Gastroesophageal sphincter (tissue), 4 donors: Measurements from ENCODE around the gene PRM1. TPM values are rescaled to one million over a fixed set of nuclear protein-coding genes. Genes with fewer than 3 reads are reported as not detected.
"Not testable (repeated sequence)": the region's sequence is repeated elsewhere in the genome, so short reads cannot be mapped to it uniquely, and the experiment has no call there.

ENCODE experiments used
- ATAC-seq: fragments of 150-250 bp; one replicate; pipeline ENCODE4 v1.9.1; 2016; ENCODE audit warnings: mild to moderate bottlenecking, moderate library complexity
- H3K27ac ChIP-seq, 4 donors: fragments of 200-600 bp; sonication (generic) in 3 of 4; 1 replicate in 3 of 4; 2 replicates in 1 of 4; pipeline ENCODE4 v1.5.1; 2016 to 2019
- H3K27me3 ChIP-seq: fragments of 200-600 bp; sonication (generic); one replicate; pipeline ENCODE4 v1.5.1; 2019
- H3K36me3 ChIP-seq, 2 donors: fragments of 200-600 bp; sonication (generic); one replicate each; pipeline ENCODE4 v1.5.1; 2019; ENCODE audit warnings: control low read depth in 1 of 2
- H3K4me1 ChIP-seq, 3 donors: fragments of 200-600 bp; sonication (generic); 1 replicate in 2 of 3; 2 replicates in 1 of 3; pipeline ENCODE4 v1.5.1; 2016 to 2019; ENCODE audit warnings: control low read depth in 2 of 3
- H3K4me3 ChIP-seq, 2 donors: fragments of 200-600 bp; sonication (generic); one replicate each; pipeline ENCODE4 v1.5.1; 2019; ENCODE audit warnings: mild to moderate bottlenecking in 1 of 2, moderate library complexity in 1 of 2
- H3K9me3 ChIP-seq, 3 donors: fragments of 200-600 bp; sonication (generic); one replicate each; pipeline ENCODE4 v1.5.1; 2017 to 2019; ENCODE audit warnings: control low read depth in 2 of 3
- CTCF ChIP-seq, 4 experiments: fragments of 200-600 bp in 2 of 4; fragments of 450-650 bp in 2 of 4; sonication (generic) in 1 of 4; IDR thresholded peaks; one replicate each; pipeline ENCODE4 v1.5.1; 2017 to 2019; ENCODE audit warnings: antibody characterized with exemption in 4 of 4, mild to moderate bottlenecking in 2 of 4, moderate library complexity in 2 of 4
- EP300 ChIP-seq: sonication (generic); formaldehyde crosslinking; IDR thresholded peaks from one replicate; pipeline ENCODE4 v1.6.1; 2017; ENCODE audit warnings: antibody characterized with exemption, mild to moderate bottlenecking
- POLR2A ChIP-seq, 2 donors: fragments of 450-650 bp; IDR thresholded peaks; one replicate each; pipeline ENCODE4 v1.6.1; 2017; ENCODE audit warnings: antibody characterized with exemption in 2 of 2, mild to moderate bottlenecking in 2 of 2, moderate library complexity in 1 of 2
- POLR2AphosphoS5 ChIP-seq: sonication (generic); formaldehyde crosslinking; IDR thresholded peaks from one replicate; pipeline ENCODE4 v1.6.1; 2017; ENCODE audit warnings: antibody characterized with exemption
- WGBS, 2 donors: methylation state at CpG; one replicate each; pipeline ENCODE4 v1.1.5; 2018; ENCODE audit warnings: low coverage in 1 of 2; 5-methylcytosine and 5-hydroxymethylcytosine counted together
- total RNA-seq, 4 donors: library from RNA; depleted of rRNA; stranded (reverse); fragments of >200 nt; gene quantifications; one replicate each; pipeline ENCODE4 v1.1.0, GENCODE V29; 2016

Gene PRM1
- total RNA-seq, 4 donors from 2014 or later: not detected

- WGBS, 2 donors: 69 to 100% methylated on average over 1 to 2 of the region's 6 CpGs
- Histone ChIP-seq H3K9me3 (no peaks in the 10 kb centered on the region), H3K4me1 (peaks cover 0 to 18% (median 10%) of the 10 kb centered on the region in 3 donors), H3K4me3 (no peak overlapping the region), H3K27ac (no peak overlapping the region), H3K36me3 (no peaks in the 10 kb centered on the region), H3K27me3 (no peaks in the 10 kb centered on the region)
- no peak for ATAC-seq
- TF ChIP-seq POLR2AphosphoS5 (no peak), EP300 (no peak), CTCF (IDR thresholded peaks at IDR 0.05) (no peak), POLR2A (IDR thresholded peaks at IDR 0.05) (no peak)
These were observed 18.9 kb upstream of the PRM1 start for GRCh38 chr16:11299865-11300559.

GRCh38 chr16:11298950-11299547 lies 17.9 kb upstream of the PRM1 start:
- H3K4me3 ChIP-seq, H3K9me3 ChIP-seq, H3K27me3 ChIP-seq, ATAC-seq, H3K36me3 ChIP-seq, H3K27ac ChIP-seq: not testable (repeated sequence)
- 77 to 100% methylated on average over 1 to 8 of the region's 13 CpGs for WGBS, 2 donors
- H3K4me1 ChIP-seq: peaks cover 0 to 18% (median 10%) of the 10 kb centered on the region in 3 donors

- peaks cover 0 to 18% (median 10%) of the 10 kb centered on the region in 3 donors for H3K4me1 ChIP-seq
- TF ChIP-seq POLR2A (IDR thresholded peaks at IDR 0.05) (no peak), POLR2AphosphoS5 (no peak), EP300 (no peak), CTCF (IDR thresholded peaks at IDR 0.05) (no peak)
- H3K27ac ChIP-seq: peak overlapping the region in 1 of 4 donors; percentile 19
- no peaks in the 10 kb centered on the region for H3K27me3 ChIP-seq
- no peaks in the 10 kb centered on the region for H3K9me3 ChIP-seq
- H3K4me3 ChIP-seq: no peak overlapping the region
- ATAC-seq: no peak
- WGBS, 2 donors: 75 to 85% methylated on average over 5 of the region's 5 CpGs
- no peaks in the 10 kb centered on the region for H3K36me3 ChIP-seq
These were observed 17.2 kb upstream of the PRM1 start for GRCh38 chr16:11298143-11298900.

GRCh38 chr16:11297492-11298142 lies 16.5 kb upstream of the PRM1 start:
- Histone ChIP-seq H3K4me1 (peaks cover 0 to 18% (median 10%) of the 10 kb centered on the region in 3 donors), H3K4me3 (peak overlapping the region in 1 of 2 donors; percentile 30), H3K27ac (peak overlapping the region in 1 of 4 donors; percentile 19), H3K9me3 (no peaks in the 10 kb centered on the region), H3K27me3 (no peaks in the 10 kb centered on the region), H3K36me3 (no peaks in the 10 kb centered on the region)
- 0 to 4% methylated on average over 3 to 6 of the region's 19 CpGs for WGBS, 2 donors
- ATAC-seq: peak; percentile 84
- no peak for TF ChIP-seq POLR2AphosphoS5
- peak in 1 of 4 experiments; percentile 23 for TF ChIP-seq CTCF (IDR thresholded peaks at IDR 0.05)
